Testis (tissue), 2 donors: ENCODE results near the gene CSF1R.

ENCODE experiments used
- CTCF ChIP-seq, 3 experiments: fragments of 450-650 bp in 2 of 3; fragments of 200-600 bp in 1 of 3; sonication (generic) in 1 of 3; IDR thresholded peaks; one replicate each; pipeline ENCODE4 v1.5.1; 2016 to 2019; ENCODE audit warnings: antibody characterized with exemption in 3 of 3, mild to moderate bottlenecking in 2 of 3, moderate library complexity in 1 of 3
- POLR2A ChIP-seq: fragments of 450-650 bp; IDR thresholded peaks from one replicate; pipeline ENCODE4 v1.6.1; 2017; ENCODE audit warnings: antibody characterized with exemption, mild to moderate bottlenecking, moderate library complexity

GRCh38 chr5:150022681-150023080 is 63.7 kb downstream of the CSF1R start:
- TF ChIP-seq CTCF (IDR thresholded peaks at IDR 0.05) = no peak
- no peak for TF ChIP-seq POLR2A
